Raji (cell line): ENCODE measurements around the gene RPS24.

Source experiments
- POLR2A ChIP-seq: IDR thresholded peaks from 2 replicates; pipeline ENCODE4 v1.6.1; 2011; ENCODE audit warnings: low read depth, low read length, control low read depth; ENCODE audit not compliant: insufficient read depth

Gene RPS24

DNA sequence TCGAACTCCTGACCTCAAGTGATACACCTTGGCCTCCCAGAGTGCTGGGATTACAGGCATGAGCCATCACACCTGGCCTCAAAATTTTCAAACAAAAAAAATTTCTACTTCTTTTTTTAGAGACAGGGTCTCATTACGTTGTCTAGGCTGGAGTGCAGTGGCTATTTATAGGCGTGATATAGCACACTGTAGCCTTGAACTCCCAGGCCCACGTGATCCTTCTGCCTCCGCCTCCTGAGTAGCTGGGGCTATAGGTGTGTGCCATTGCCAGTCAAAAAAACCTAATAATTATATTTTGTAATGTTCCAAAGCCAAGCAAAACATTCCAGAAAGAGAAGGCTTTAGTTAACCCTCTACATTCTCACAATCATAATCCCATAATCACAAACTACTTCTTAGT, 18.1 kb upstream of the RPS24 start:
- no peak for TF ChIP-seq POLR2A

GRCh38 chr10:78017856-78018255, 15.8 kb upstream of the RPS24 start:
- TF ChIP-seq POLR2A = no peak

DNA sequence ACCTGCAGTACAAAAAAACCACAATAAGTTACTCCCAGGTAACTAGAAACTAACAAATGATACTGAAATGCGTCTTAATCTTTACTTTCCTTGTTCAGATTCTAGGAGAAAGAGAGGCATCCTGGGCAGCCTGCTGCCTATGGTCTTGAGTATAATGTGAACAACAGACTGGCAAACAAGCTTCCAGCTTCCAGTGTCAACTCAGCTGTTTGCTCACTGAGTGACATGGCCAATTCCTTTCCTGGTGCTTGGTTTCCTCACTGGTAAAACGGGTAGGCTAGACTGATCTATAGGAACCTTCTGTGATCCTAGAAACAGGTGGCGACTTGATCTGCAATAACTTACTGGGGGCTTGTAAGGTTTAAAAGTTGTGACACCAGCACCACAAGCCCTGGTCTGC, 14.4 kb upstream of the RPS24 start:
- TF ChIP-seq POLR2A = no peak

GRCh38 chr10:78021201-78021600, 12.5 kb upstream of the RPS24 start:
- TF ChIP-seq POLR2A = no peak

- no peak for TF ChIP-seq POLR2A
These were observed 9.9 kb upstream of the RPS24 start for GRCh38 chr10:78023741-78024140.

DNA sequence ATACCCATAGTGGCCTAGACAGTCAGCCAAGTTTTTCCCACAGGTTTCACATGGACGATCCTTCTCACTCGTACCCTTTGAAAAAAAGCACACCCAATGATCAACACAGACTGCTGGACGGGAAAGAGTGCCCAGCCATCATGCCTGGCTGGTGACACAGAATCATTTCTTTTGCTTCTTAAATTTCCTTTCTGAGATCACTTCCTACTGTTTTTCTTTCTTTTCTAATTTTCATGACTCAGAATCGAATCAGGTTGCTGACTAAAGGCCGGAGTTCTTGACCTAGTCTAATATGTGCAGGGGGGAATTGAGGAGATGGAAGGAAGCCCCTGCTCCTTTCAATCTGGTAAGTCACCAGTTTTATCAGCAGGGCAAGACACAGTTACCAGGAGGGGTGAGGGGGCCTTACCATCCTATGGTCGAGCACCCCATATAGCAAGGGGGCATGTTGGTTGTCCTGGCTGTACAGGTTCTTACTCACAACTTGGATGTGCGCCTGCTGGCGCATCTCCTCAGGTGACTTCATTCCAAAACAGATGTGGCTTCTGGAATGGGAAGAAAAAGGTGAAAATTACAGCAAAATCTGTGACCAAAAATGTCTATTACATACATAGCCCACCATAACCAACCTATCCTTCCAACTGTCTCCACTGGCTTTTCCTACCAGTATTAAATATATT, 7.8 kb upstream of the RPS24 start:
- TF ChIP-seq POLR2A = no peak

GRCh38 chr10:78028438-78029268, 5.0 kb upstream of the RPS24 start:
- no peak for TF ChIP-seq POLR2A

DNA sequence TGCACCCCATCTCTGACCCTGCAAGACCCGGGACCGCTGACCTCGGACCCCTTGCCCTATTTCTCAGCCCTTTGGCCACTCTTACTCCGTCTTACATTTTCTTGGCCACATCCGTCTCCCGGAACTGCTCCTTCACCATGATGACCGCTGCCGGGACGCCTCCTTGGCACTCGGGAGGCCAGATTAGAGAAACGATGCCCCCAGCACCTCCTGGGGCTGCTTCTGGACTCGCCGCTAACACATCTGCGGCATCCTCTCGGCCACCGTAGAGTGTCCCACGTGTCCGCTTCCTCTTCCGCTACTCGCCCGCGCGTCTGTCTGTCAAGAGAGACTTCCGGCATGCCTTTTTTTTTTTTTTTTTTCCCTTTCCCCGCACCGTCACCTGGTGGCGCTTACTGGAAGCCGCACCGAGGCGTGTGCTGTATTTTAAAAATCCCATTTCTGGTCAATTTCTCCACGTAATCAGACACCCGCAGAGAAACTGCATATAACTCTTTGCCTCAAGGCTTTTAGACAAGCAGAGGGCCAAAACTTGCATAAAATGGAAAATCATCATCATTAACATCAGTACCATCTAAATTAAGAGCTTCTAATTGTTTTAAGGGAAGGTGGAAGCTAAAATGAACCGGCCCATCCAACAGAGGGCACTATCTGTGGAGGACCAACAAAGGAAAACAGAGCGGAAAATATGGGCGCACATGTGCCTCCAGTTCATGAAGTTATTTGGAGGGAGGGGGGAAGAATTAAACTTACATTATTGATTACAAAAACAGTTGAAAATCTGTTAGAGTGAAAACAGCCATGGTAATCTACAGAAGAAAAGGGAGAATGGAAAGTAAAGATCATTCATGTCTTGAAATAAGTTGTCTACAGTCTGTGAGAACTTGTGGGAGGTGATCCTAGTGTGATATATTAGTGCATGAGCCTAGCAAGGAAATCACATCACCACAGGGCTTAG, 4.1 kb upstream of the RPS24 start, which contains the start of gene POLR3A:
TSS of gene POLR3A (minus strand) at position 247 of the 958 bp plus-strand sequence. CDS start at position 139, 108 bp downstream.
- TF ChIP-seq POLR2A = peak; percentile 78

DNA sequence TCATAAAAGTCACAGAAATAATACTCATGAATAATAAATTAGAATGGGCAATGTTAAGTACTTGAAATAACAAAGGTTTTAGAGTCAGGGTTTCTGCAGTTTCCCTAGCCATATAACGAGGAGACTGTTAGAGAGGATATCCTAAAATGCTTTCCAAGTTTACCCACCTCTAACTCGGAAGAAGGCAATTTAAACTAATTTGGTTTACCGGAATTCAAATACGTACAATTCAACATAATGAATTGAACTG, 351 bp upstream of the RPS24 start:
- no peak for TF ChIP-seq POLR2A

DNA sequence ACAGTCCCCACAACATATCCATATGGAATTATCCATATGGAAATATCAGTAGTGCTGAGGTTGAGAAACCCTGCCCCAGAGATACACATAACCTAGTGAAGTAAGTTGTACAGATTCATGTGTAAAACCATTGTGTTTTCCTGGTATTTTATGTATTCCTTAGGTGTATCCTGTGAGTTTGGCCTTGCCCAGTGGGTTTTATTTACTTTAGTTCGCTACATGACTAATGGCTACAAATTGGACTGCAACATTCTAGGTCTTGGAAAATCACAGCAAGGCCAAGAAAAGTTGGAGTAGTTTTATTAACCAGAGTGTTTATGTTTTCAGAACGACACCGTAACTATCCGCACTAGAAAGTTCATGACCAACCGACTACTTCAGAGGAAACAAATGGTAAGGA, 1.4 kb downstream of the RPS24 start:
- TF ChIP-seq POLR2A = no peak

- no peak for TF ChIP-seq POLR2A
These were observed 1.8 kb downstream of the RPS24 start for GRCh38 chr10:78035437-78035836.

- no peak for TF ChIP-seq POLR2A
These were observed 2.4 kb downstream of the RPS24 start for GRCh38 chr10:78035933-78036583.

DNA sequence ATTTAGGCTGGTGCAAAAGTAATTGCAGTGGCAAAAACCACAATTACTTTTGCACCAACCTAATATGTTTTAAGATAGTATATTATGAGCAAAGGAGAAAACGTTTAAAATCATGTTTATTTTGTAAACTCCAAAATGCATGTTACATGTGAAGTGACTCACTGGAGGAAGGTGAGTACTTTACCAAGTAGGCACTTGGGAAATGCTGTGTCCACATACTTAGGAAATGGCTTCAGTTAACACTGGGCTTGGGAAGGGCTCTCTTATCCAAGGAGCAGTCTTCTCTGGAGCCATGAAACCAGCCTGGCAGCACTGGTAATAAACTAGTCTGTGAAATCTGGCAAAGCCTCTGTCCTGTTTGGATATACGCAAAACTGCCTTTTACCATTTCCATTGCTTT, 4.4 kb downstream of the RPS24 start:
- TF ChIP-seq POLR2A = no peak

- no peak for TF ChIP-seq POLR2A
These were observed 5.3 kb downstream of the RPS24 start for GRCh38 chr10:78038791-78039547.
